MV-4-11 (cell line): Measurements from ENCODE around the gene UAP1.
"Not testable (repeated sequence)": the region's sequence is repeated elsewhere in the genome, so short reads cannot be mapped to it uniquely, and the experiment has no call there.

Experiments used
- DNase-seq: peaks from one replicate; lab custom pipeline; 2025; lab: John Stamatoyannopoulos, UW

UAP1 gene

DNA sequence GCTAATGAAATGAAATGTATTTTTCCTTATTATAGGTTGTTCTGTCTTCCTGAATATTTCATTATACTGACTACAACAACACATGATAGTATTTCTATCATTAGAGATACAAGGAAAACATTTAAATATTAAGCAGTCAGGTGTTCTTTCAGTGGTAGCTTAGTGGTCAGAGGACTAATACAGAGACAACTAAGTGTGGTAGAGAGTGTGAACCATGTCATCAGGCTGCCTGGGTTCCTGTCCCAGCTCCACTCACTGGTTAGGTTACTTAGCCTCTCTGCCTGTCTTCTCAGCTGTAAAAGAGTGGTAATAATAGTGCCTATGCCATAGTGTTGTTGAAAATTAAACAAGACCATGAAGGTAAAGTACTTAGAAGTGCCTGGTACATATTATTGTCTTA, 3.9 kb downstream of the UAP1 start:
- no peak for DNase-seq

DNA sequence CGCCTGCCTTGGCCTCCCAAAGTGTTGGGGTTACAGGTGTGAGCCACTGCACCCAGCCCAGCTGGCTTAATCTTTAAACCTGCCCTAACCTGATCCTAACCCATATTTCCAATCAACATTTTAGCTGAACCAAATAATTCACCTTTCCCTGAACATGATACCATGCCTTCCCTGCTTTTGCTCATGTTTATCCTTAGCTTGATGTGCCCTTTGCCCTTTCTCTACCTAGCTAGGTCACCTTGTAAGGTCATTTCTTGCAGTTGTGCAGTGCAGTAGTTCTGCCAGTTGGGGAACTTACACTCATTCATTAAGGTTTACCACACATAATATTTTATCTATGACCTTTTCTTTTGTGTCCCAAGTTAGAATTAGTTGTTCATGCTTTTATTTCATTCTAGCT, 5.3 kb downstream of the UAP1 start:
- DNase-seq, result no peak

DNA sequence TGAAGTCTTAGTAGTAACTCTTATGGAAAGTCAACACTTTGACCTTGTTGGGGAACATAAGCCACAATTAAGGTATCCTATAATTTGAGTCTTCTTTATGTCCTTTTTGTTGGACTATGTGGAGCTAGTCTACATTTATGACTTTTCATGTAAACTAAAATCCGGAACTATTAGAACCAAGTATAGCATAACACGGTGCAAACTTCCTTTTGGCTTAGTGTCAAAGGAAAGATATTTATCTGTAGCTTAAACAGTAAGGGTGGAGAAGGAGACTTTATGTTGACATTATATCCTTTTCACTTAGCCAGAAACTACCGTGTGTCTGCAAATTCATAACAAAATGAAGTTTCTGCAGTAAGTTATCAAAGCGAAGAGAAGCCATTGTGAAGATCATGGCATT, 7.3 kb downstream of the UAP1 start:
- no peak for DNase-seq

DNA sequence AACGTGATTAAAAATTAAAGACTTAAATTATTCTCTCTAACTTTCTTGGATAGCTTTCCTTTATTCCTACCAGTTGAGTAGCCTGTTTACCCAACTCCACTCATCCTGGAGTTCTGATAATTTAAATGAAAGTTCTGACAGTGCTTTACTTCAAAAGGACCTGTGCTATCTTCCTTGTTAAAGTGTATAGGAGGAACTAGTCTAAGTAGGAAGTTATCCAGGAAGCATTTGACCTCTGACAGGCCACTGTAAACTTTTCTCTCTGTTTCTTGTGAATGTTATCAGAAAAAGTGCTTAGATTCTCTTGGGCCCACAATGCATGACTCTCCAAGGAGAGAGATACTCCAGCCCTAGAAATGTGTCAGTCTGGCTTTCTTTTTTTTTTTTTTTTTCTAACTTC, 9.2 kb downstream of the UAP1 start:
- DNase-seq, result no peak

DNA sequence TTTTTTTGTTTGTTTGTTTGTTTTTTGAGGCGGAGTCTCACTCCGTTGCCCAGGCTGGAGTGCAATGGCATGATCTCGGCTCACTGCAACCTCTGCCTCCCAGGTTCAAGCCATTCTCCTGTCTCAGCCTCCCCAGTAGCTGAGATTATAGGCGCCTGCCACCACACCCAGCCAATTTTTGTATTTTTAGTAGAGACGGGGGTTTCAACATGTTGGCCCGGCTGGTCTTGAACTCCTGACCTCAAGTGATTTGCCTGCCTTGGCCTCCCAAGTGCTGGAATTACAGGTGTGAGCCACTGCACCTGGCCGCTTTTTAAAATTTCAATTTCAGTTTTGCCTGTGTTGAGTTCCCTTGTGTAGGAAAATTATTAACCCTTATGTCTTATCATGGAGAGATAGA, 9.6 kb downstream of the UAP1 start:
- DNase-seq, result not testable (repeated sequence)

DNA sequence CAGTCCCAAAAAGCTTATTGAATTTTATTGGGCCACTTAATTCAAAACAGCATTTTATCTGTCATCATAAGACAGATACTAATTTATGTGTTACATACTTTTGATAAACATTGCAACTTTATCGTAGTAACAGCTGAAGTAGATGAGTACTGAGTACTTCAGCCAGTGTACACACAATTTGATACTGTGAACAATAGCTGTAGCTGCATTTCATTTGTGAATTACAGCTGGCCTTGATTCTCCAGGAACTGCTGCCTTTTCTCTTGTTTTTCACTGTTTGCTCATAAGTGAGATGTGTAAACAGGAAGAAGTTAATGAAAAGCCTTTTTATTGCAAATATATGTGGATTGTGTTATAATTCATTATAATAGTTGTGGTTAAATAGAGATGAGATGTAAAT, 10.2 kb downstream of the UAP1 start:
- DNase-seq, result no peak

DNA sequence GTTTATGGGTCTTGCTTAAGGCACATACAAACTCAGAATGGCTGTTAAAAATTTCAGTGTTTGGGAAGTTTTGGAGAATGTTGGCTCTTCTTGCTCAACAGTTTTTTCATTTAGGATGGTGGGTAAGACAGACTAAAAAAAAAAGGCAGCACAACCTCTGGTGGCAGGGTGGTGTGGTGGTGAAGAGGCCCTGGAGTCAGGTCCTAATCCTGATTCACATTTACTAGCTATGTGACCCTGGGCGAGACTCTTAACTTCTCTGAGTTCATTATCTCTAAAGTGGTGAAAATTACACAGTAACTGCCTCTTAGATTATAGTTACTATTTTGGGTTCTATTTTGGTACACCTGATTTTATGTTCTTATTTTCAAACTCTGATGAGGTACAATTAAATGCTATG, 11.6 kb downstream of the UAP1 start:
- no peak for DNase-seq

DNA sequence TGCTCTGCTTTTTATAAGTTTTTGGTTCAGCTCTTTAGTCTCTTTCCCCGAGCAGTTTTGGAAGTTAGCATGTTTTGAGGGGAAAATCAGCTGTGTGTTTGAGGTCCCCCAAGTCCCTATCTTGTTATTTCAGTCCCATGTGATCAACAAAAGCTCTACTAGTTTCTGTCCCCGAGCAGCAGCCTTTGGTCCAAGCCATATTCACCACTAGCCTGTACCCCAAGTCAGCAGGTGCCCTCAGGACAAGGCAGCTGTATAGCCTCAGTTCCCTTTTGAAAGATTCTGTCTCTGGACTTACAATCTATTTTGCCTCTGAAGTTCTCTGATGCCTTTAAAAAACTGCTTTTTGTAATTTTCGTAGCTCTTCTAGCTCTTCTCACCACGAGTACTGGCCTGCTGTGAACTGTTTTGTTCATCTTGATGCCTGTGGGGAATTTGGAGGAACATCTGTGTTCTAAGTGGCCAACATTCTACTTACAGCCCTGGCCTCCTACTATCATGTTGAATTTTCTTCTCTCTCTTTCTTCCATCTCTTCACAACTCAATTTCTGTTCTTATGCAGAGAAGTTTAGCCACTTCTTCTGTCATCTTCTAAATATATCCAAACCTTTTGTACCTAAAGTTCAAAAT, 16.7 kb downstream of the UAP1 start:
- DNase-seq, result no peak

DNA sequence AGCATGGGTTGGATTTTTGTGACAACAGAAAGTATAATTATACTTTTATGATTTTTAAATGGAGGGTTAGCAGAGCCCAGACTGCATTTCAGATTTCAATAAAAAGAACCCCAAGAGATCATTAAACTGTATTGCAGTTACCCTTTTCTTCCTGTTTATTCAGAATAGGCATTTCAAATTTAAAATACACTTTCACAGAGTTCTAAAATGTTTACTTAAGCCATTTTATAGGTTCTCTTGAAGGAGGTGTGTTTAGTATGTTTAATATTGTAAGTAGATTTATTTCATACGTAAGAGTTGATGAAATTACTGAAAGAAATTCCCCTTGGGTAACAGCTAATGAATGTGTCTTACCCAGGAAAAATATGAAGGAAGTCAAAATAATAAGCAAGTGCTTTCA, 17.4 kb downstream of the UAP1 start:
- DNase-seq, result no peak

DNA sequence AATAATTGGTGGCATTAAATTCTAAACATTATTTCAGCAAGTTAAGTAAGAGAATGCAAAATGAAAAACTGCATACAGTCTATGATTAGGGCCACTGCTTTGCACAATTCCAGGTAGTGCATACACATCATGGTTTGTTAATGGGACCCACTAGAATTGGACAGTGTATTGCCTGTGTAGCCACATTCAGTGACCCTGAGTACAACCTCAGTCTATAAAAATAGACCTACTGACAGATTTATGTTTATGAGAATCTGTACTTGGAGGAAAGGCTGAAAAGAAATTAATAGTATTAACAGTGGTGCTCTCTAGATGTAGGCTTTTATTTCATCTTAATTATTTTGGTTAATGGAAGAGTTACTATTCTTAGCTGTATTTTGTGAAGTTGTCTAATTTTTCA, 18.8 kb downstream of the UAP1 start:
- DNase-seq, result no peak

DNA sequence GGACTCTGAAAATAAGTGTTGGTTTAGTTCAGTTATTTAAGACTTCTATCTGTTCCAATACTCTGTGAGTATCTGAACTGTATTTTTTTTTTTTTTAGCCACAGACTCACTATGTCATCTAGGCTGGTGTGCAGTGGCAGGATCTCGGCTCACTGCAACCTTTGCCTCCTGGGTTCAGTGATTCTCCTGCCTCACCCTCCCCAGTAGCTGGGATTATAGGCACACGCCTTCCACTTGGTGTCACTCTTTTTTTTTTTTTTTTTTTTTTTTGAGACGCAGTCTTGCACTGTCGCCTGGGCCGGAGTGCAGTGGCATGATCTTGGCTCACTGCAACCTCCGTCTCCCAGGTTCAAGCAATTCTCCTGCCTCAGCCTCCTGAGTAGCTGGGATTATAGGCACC, 21.4 kb downstream of the UAP1 start:
- not testable (repeated sequence) for DNase-seq

DNA sequence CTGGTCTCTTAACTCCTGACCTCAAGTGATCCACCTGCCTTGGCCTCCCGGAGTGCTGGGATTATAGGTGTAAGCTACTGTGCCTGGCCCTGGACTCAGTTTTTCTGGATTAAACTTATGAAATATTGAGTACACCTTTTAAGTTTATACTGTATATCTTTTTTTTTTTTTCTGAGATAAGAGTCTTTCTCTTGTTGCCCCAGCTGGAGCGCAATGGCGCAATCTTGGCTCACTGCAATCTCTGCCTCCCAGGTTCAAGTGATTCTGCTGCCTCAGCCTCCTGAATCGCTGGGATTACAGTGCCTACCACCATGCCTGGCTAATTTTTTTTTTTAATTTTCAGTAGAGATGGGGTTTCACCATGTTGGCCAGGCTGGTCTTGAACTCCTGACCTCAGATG, 23.6 kb downstream of the UAP1 start:
- DNase-seq, result not testable (repeated sequence)

DNA sequence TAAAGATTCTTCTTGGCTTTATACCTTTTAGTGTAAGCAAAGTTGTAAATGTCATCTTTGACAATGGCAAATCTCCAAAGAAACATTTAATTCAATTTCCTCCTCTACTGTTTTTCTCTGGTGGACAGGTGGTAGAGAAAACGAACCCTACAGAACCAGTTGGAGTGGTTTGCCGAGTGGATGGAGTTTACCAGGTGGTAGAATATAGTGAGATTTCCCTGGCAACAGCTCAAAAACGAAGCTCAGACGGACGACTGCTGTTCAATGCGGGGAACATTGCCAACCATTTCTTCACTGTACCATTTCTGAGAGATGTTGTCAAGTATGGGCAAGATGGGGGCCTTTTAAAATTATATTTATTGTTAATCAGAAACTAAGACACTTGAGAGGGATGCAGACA, 25.8 kb downstream of the UAP1 start:
- DNase-seq, result no peak

DNA sequence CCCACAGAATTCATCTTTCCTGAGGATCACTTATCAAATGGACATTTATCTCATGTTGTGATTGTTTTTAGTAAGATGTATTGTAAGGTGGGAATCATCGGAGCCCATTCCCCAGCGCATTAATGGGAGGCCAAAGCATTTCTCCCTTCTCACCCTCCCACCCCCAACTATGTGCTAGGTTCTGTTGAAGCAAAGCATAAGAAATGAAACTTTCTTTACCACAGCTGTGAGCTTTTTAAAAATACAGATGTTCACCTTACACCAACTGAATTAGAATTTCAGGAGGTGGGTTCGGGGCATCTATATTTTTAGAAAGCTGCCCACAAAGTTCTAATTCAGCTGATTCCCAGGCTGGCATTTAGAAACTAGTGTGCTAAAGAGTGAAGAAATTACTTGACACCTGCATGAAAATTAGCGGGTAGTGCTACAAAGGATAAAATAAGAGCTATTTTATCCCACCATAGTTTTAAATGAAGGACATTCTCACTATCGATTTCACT, 26.3 kb downstream of the UAP1 start:
- no peak for DNase-seq

DNA sequence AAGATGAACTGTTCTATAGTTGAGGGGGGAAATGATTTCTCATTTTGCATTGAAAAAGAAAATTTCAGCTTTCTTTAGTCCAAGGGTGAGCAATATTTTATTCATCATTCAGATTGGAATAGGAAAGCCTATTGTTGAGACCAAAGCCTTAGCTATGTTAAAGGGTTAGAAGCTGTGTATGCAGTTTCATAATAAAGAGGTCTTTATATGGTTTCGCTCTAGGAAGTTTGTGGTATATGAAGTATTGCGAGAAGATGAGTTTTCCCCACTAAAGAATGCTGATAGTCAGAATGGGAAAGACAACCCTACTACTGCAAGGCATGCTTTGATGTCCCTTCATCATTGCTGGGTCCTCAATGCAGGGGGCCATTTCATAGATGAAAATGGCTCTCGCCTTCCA, 28.6 kb downstream of the UAP1 start:
- peak; percentile 21 for DNase-seq

DNA sequence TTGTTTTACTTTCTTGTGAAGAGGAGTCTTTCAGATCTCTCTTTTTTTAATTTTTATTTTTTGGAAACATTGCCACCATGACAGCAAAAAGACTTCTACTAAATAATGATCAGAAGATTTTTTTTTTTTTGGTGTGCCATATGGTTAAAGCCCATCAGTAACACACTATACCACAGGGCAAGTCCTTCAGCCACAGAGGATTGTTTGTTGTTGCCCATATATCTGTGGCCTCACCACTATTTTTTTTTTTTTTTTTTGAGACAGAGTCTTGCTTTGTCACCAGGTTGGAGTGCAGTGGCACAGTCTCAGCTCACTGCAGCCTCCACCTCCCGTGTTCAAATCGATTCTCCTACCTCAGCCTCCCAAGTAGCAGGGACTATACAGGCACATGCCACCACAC, 29.2 kb downstream of the UAP1 start:
- DNase-seq, result no peak

DNA sequence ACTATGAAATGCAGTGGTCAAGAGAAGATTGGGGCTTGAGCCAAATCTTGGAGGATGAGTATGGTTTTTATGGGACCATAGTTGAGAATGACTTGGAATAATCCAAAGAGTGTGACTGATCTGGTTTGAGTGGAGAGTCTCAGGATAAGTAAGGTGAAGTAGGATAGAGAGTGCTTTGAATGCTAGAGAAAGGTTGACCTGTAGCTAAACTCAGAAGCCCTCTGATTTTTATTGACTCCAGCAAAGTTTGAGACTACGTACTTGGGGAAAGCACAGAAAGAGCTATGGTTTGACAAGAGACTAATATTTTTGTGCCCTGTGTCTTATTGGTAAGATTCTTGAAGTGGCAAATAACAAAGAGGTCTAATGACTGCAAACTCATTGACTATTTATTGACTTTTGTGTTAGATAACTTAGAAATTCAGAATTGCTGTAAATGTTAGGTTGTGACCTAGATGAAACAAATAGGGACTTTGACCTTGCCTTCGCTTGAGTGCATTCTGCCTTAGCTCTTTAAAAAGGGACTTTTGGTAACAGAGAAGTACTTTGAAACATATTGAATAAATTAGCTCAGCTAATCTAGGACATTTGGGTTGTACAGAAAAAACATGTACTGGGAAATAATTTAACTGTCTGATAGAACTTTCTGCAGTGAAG, 35.1 kb downstream of the UAP1 start:
- no peak for DNase-seq

DNA sequence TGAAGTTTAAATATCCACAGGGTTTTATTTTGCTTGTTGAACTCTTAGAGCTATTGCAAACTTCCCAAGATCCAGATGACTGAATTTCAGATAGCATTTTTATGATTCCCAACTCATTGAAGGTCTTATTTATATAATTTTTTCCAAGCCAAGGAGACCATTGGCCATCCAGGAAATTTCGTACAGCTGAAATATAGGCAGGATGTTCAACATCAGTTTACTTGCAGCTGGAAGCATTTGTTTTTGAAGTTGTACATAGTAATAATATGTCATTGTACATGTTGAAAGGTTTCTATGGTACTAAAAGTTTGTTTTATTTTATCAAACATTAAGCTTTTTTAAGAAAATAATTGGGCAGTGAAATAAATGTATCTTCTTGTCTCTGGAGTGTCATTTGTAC, 37.9 kb downstream of the UAP1 start:
- no peak for DNase-seq

DNA sequence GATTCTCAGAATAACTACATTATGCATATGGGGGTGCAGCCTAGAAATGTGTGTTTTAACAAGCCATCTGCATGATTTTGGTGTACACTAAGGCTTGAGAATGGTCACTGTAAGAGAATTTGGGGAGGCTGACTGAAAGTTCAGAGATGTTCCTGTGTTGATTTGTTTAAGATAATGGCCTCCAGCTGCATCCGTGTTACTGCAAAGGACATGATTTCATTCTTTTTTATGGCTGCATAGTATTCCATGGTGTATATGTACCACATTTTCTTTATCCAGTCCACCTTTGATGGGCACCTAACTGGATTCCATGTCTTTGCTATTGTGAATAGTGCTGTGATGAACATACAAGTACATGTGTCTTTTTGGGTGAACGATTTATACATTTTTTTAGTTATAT, 41.6 kb downstream of the UAP1 start:
- not testable (repeated sequence) for DNase-seq

DNA sequence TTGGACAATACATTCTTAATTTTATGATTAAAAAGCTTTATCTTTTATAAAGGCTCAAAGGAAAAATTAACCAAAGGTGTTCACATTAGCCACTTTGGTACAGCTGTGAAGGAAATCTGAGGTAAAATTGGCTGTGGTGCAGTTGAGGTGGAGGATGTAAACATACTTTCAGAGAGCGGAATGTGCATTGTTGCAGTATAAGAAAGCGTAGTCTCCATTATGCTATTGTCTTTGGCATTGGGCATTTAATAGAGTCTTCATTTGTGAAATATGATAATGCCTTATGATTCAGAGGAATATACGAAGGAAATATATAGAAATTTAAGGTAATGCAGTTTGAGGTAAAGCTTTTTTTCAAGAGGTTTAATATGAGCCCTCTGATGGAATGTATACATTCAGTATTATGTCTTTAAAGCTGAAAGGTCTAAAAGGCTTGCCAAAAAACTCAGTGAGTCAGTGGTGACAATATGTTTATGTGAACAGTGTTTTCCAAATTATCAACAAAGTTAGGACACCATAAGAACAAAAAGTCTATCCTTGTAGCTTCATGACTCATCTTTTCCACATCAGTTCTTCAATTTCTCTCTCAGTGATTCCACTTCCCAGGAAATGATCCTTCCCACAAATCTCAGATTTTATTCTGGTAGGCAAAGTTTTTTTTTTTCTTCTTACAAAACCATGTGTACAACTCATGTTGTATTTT, 43.9 kb downstream of the UAP1 start:
- DNase-seq, result no peak

DNA sequence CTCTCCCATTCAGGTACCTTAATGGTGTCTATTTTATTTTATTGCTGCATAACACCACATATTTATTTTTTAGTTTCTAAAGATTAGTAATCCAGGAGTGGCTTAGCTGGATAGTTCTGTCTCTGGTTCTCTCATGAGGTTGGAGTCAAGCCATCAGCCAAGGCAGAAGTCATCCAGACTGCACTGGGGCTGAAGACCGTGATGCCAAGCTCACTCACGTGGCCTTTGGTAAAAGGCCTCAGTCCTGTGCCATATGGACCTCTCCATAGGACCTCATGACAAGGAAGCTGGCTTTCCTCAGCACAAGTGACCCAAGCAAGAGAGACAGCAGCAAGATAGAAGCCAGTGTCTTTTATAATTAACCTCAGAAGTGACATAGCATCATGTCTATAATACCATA, 47.8 kb downstream of the UAP1 start:
- no peak for DNase-seq

DNA sequence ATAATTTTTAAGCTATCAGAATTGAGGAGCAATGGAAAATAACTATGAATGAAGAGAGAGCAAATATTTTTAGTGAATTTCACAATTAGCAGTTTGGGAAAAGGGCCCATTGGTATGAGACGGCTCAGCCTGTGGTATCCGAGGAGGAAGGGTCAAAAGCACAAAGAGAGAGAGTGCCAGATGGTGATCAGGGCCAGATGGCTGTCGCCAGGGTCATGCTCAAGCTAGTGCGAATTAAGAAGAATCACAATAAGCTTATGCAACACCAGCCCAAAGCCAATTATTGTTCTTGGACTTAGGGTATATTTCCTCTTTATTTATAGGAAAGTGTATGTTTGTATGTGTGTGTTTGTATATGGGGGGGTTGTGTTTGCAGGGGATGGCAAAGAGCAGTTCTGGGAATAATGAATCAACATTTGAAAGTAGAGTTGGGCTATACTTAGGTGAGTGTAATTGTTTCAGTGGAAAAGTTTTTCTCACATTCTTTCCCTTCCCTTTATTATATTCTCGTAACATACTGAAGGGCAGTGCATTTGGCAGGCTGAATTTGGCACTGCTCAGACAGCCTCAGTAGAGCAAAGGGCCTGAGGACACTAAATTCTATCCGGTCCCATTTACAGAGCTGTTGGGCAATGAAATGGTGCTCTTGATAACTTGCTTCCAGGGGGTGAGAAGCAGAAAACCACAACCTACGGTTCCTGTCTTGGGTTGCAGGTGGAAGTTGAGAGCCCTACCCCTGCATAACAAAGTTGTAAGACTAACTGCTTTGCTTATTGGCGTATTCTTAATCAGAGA, 51.3 kb downstream of the UAP1 start:
- DNase-seq, result peak; percentile 81

DNA sequence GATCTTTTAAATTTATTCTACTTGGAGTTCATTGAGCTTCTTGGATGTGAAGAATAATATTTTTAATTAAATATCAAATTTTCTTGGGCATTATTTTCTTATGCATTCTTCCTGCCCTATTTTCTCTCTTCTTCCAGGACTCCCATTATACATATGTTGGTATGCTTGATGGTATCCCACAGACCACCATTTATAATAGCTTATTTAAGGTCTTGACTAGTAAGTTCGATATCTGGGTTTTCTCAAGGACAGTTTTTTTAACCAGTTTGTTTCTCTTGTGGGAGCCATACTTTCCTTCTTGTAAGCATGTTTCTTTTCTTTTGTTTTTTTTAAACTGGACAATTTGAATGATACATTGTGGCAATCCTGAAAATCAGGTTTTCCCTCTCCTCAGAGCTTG, 55.3 kb downstream of the UAP1 start:
- no peak for DNase-seq
